GM18505 (cell line): ENCODE measurements around the gene KIAA1958.

Source experiments
- ATAC-seq: cut with Tn5 transposase; IDR thresholded peaks from one replicate; pipeline ENCODE4 v1.9.1; 2021; ENCODE audit not compliant: unreplicated experiment
- POLR2A ChIP-seq: IDR thresholded peaks from 4 replicates; pipeline ENCODE4 v1.6.1; 2011; ENCODE audit warnings: borderline replicate concordance; ENCODE audit not compliant: insufficient read depth, insufficient read length; ENCODE audit errors: extremely low read depth

The KIAA1958 gene, protein sequence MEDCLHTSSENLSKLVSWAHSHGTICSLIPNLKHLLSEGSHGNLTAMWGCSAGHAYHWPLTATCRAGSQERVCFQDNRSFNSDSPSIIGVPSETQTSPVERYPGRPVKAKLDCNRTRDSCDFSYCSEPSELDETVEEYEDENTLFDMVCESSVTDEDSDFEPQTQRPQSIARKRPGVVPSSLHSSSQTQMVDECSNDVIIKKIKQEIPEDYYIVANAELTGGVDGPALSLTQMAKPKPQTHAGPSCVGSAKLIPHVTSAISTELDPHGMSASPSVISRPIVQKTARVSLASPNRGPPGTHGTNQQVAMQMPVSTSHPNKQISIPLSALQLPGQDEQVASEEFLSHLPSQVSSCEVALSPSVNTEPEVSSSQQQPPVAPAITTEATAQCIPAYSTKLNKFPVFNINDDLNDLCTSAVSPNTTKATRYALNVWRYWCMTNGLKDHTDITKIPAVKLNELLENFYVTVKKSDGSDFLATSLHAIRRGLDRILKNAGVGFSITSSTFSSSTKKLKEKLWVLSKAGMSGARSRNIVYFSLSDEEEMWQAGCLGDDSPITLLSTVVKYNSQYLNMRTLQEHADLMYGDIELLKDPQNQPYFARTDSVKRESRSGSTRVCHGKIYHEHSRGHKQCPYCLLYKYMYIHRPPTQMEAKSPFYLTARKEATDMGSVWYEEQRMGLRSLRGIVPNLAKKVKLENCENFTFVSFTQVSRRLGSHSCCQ

DNA sequence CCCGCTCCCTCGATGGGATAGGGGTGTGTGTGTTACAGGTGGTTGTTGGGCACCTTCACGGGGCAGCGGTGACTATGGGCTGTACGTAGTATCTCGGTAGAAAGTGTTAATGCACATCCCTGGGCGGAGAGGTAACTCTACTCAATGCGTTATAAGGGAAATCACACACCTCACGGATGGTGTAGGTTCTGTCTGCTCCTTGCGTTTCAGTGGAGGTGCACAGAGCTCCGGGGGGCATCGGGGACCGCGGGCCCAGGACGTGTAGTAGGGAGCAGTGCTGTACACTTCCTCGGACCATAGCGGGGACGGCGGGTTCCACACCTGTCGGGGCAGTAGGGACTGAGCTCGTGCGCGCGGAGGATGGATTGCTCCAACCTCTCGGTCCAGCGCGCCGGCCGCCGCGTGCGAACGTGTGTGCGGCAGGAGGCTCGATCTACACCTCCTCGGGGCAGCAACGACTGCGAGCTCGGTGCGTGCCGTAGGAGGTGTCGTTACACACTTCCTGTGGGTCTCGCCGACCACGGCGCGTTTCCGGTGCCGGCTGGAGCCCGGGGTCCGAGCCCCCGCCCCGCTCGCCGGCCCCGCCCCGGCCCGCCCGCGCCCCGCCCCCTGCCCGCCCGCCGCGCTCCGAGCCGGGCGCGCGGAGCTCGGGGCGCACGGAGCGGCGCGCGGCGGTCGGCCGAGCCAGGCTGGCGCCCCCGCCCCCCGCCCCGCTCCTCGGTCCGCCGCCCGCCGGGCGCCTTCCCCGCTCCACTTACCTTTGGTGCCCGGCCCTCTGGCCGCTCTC, at the start of gene KIAA1958:
TSS of gene KIAA1958 (plus strand) at position 607 of the 787 bp plus-strand sequence. CDS start 87,254 bp downstream, outside the sequence.
- peak; percentile 89 for ATAC-seq
- peak; percentile 93 for TF ChIP-seq POLR2A

DNA sequence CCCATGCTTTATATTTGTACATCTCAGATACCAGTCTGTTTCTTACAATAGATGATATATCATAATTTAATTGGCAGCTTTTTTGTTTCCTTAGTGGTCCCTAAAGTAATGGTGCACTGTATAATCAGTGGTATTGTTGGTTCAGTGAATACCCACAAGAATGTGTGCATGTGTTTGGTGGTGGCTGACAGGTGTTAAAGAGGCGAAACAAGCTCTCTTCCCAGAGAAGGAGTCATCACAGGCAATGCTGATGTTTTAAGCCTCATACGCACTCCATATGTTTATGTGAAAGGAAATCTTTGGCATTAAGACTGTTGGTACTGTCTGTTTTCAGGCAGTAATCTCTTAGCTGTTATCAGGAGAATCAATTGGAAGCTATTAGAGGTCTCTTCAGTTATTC, 49.2 kb upstream of the KIAA1958 start:
- ATAC-seq: no peak
- no peak for TF ChIP-seq POLR2A

- no peak for ATAC-seq
- TF ChIP-seq POLR2A: no peak
These were observed 47.5 kb upstream of the KIAA1958 start for GRCh38 chr9:112439171-112439570.

DNA sequence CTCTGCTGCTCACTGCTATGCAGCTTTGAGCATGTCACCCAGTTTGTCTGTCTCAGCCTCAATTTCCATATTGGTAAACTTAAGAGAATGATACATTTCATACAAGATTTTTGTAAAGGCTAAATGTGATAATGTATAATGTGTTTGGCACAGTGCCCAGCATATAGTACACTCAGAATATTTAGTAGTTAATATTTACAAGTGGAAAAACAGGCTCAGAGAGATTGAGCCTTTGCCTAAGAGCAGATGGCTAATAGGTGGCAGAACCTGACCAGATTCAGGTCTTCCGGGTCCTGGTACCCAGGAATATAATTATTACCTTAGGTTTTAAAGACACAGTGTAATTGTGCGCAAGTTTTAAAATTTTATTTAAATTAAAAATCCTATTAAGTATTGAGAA, 46.8 kb upstream of the KIAA1958 start:
- no peak for ATAC-seq
- no peak for TF ChIP-seq POLR2A

- no peak for ATAC-seq
- TF ChIP-seq POLR2A: no peak
These were observed 43.4 kb upstream of the KIAA1958 start for GRCh38 chr9:112443200-112443599.

- TF ChIP-seq POLR2A: no peak
- no peak for ATAC-seq
These were observed 43.0 kb upstream of the KIAA1958 start for GRCh38 chr9:112443636-112444035.

GRCh38 chr9:112445196-112445595, 41.4 kb upstream of the KIAA1958 start:
- TF ChIP-seq POLR2A: no peak

DNA sequence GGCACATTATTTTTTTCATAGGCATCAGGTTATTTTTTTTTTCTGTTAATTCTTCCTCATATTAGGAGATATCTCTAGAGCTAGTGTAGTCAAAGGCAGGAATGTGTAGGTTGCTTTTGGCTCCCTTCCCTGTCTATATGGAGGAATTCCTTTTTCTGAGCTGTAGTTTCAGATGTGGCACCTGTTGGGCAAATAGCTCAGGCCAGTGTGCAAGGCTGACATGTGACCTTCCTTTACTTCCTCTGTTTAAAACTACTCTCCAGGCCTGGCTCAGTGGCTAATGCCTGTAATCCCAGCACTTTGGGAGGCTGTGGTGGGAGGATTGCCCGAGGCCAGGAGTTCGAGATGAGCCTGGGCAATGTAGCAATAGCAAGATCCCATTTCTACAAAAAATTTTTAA, 40.5 kb upstream of the KIAA1958 start:
- no peak for TF ChIP-seq POLR2A
- no peak for ATAC-seq

More at GRCh38 chr9:112445196-112445595, 41.4 kb upstream of the KIAA1958 start:
- ATAC-seq: no peak

DNA sequence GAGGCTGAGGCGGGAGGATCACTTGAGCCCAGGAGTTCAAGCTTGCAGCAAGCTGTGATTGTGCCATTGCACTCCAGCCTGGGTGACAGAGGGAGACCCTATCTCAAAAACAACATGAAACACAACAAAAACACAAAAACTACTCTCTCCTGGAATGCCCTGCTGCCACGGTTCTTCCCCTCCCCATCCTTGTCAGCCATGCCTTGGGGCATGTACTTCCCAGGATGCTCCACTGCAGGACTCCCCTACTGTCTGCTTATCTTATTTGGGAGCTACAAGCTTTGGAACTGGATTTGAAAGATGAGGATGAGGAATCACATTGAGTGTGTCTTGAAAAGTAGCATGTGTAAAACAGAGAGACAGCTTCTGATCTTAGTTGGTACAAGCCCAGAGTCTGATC, 40.1 kb upstream of the KIAA1958 start:
- no peak for ATAC-seq
- no peak for TF ChIP-seq POLR2A

GRCh38 chr9:112447283-112447761, 39.3 kb upstream of the KIAA1958 start:
- no peak for ATAC-seq
- no peak for TF ChIP-seq POLR2A

- ATAC-seq: no peak
- TF ChIP-seq POLR2A: no peak
These were observed 23.8 kb upstream of the KIAA1958 start for GRCh38 chr9:112462855-112463254.

GRCh38 chr9:112465352-112465751, 21.3 kb upstream of the KIAA1958 start:
- no peak for ATAC-seq
- TF ChIP-seq POLR2A: no peak

DNA sequence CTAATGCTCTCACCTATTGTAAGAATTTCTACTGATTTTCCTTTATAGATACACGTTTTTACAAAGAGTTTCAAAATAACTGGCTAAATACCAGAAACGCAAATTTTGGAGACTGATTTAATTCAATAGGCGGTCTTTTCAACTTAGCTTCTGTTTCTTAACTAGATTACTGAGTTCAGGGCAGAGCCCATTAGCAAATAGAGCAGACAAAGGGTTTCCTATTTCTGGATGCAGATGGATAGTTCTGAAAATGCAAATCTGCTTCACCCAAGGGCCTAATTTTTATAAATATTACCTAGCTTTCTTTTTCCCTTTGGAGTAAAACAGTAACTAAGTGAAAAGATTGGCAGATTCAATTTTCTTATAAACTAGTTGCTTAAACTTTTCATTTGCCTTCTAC, 13.6 kb upstream of the KIAA1958 start:
- no peak for ATAC-seq
- no peak for TF ChIP-seq POLR2A
